SK-N-SH treated with all-trans-retinoic acid at 6 μM for 48 hours (cell line): ENCODE data around the gene STX19.

Experiments
- ATAC-seq: fragments of 200-7000 bp; cut with Tn5 transposase; 3 replicates; pipeline ENCODE4 v1.9.1; 2020; ENCODE audit warnings: mild to moderate bottlenecking, moderate library complexity
- ARNTL ChIP-seq: fragments of 450-650 bp; formaldehyde crosslinking; IDR thresholded peaks from 2 replicates; pipeline ENCODE4 v1.5.0; 2020; ENCODE audit warnings: low read depth, mild to moderate bottlenecking, moderate library complexity, borderline replicate concordance
- BACH2 ChIP-seq: fragments of 250-450 bp; sonication (Bioruptor Pico); IDR thresholded peaks from 2 replicates; pipeline ENCODE4 v1.9.0; 2021; ENCODE audit warnings: mild to moderate bottlenecking, borderline replicate concordance
- ESRRG ChIP-seq: fragments of 250-450 bp; sonication (Bioruptor Pico); IDR thresholded peaks from 2 replicates; pipeline ENCODE4 v1.6.1; 2021; ENCODE audit warnings: mild to moderate bottlenecking
- ISL1 ChIP-seq: fragments of 250-450 bp; sonication (Bioruptor Pico); IDR thresholded peaks from 2 replicates; pipeline ENCODE4 v2.1.2; 2022; ENCODE audit warnings: mild to moderate bottlenecking, moderate library complexity
- OSR1 ChIP-seq: fragments of 250-450 bp; sonication (Bioruptor Pico); IDR thresholded peaks from 2 replicates; pipeline ENCODE4 v1.8.0; 2022; ENCODE audit warnings: moderate library complexity, mild to moderate bottlenecking, inconsistent platforms
- PPARA ChIP-seq: fragments of 250-450 bp; sonication (Bioruptor Pico); IDR thresholded peaks from 2 replicates; pipeline ENCODE4 v1.5.0; 2020; ENCODE audit warnings: mild to moderate bottlenecking, borderline replicate concordance
- RARB ChIP-seq: fragments of 250-450 bp; sonication (Bioruptor Pico); IDR thresholded peaks from 2 replicates; pipeline ENCODE4 v1.8.0; 2021; ENCODE audit warnings: mild to moderate bottlenecking, moderate library complexity
- SNAI2 ChIP-seq: fragments of 250-450 bp; sonication (Bioruptor Pico); IDR thresholded peaks from 2 replicates; pipeline ENCODE4 v1.5.0; 2020; ENCODE audit warnings: mild to moderate bottlenecking, moderate library complexity
- TCF4 ChIP-seq: fragments of 250-450 bp; sonication (Bioruptor Pico); IDR thresholded peaks from 2 replicates; pipeline ENCODE4 v1.8.0; 2021; ENCODE audit warnings: mild to moderate bottlenecking, moderate library complexity, borderline replicate concordance
- TOX ChIP-seq: fragments of 250-450 bp; sonication (Bioruptor Pico); IDR thresholded peaks from 2 replicates; pipeline ENCODE4 v1.8.0; 2021; ENCODE audit warnings: mild to moderate bottlenecking, moderate library complexity, borderline replicate concordance
- ZC3H10 ChIP-seq: fragments of 250-450 bp; sonication (Bioruptor Pico); IDR thresholded peaks from 2 replicates; pipeline ENCODE4 v1.5.1; 2021; ENCODE audit warnings: mild to moderate bottlenecking, moderate library complexity
- ZFP3 ChIP-seq: fragments of 250-450 bp; sonication (Bioruptor Pico); IDR thresholded peaks from 2 replicates; pipeline ENCODE4 v1.5.0; 2020; ENCODE audit warnings: mild to moderate bottlenecking, moderate library complexity
- ZFP30 ChIP-seq: fragments of 450-650 bp; formaldehyde crosslinking; IDR thresholded peaks from 2 replicates; pipeline ENCODE4 v1.5.0; 2022; ENCODE audit warnings: mild to moderate bottlenecking, moderate library complexity
- ZNF565 ChIP-seq: fragments of 450-650 bp; formaldehyde crosslinking; conservative IDR thresholded peaks from 2 replicates; pipeline ENCODE4 v1.5.0; 2020; ENCODE audit warnings: low read depth, mild to moderate bottlenecking, moderate library complexity
- ZNF70 ChIP-seq: fragments of 450-650 bp; formaldehyde crosslinking; IDR thresholded peaks from 2 replicates; pipeline ENCODE4 v1.5.0; 2020; ENCODE audit warnings: mild to moderate bottlenecking, moderate library complexity
- ZNF8 ChIP-seq: fragments of 450-650 bp; formaldehyde crosslinking; IDR thresholded peaks from 2 replicates; pipeline ENCODE4 v1.5.0; 2020; ENCODE audit warnings: mild to moderate bottlenecking, moderate library complexity
- TF ChIP-seq, protein P1 (sequence below): fragments of 250-450 bp; sonication (Bioruptor Pico); IDR thresholded peaks from 2 replicates; pipeline ENCODE4 v1.5.1; 2020; ENCODE audit warnings: low read depth, mild to moderate bottlenecking, moderate library complexity
- TF ChIP-seq, protein P2 (sequence below): fragments of 250-450 bp; sonication (Bioruptor Pico); IDR thresholded peaks from 2 replicates; pipeline ENCODE4 v1.8.0; 2021; ENCODE audit warnings: low read depth, mild to moderate bottlenecking, moderate library complexity, borderline replicate concordance
- TF ChIP-seq, protein P3 (sequence below): fragments of 250-450 bp; sonication (Bioruptor Pico); IDR thresholded peaks from 2 replicates; pipeline ENCODE4 v1.5.0; 2020; ENCODE audit warnings: mild to moderate bottlenecking, moderate library complexity
- TF ChIP-seq, protein P4 (sequence below): fragments of 250-450 bp; sonication (Bioruptor Pico); IDR thresholded peaks from 2 replicates; pipeline ENCODE4 v1.5.1; 2021; ENCODE audit warnings: mild to moderate bottlenecking, moderate library complexity
- TF ChIP-seq, protein P5 (sequence below): fragments of 250-450 bp; sonication (Bioruptor Pico); IDR thresholded peaks from 2 replicates; pipeline ENCODE4 v1.8.0; 2020; ENCODE audit warnings: mild to moderate bottlenecking, moderate library complexity, borderline replicate concordance

STX19 gene

DNA sequence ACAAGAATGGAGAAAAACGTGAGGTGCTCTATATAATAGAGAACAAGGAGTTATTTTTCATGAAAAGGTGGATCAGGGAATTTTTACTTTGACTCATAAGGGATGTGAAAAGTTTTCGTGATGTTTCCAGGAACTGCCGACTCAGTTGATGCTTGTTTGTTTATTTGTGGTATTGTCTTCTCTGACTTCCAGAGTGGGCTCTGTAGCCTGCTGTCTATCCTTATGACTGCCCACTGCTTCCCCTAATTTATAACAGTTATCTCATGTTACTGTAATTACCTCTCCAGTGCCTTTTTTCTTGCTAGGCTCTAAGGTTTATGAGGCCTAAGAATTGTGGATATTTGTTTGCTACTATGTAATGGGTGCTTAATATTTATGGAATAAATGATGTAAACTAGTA is 36.2 kb downstream of the STX19 start:
- TF ChIP-seq, protein P1, sequence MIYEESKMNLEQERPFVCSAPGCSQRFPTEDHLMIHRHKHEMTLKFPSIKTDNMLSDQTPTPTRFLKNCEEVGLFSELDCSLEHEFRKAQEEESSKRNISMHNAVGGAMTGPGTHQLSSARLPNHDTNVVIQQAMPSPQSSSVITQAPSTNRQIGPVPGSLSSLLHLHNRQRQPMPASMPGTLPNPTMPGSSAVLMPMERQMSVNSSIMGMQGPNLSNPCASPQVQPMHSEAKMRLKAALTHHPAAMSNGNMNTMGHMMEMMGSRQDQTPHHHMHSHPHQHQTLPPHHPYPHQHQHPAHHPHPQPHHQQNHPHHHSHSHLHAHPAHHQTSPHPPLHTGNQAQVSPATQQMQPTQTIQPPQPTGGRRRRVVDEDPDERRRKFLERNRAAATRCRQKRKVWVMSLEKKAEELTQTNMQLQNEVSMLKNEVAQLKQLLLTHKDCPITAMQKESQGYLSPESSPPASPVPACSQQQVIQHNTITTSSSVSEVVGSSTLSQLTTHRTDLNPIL (CRISPR knock-in tag) = no peak
- no peak for TF ChIP-seq RARB (CRISPR knock-in tag)
- no peak for TF ChIP-seq PPARA (CRISPR knock-in tag)
- TF ChIP-seq TOX (CRISPR knock-in tag) = no peak
- TF ChIP-seq, protein P2, sequence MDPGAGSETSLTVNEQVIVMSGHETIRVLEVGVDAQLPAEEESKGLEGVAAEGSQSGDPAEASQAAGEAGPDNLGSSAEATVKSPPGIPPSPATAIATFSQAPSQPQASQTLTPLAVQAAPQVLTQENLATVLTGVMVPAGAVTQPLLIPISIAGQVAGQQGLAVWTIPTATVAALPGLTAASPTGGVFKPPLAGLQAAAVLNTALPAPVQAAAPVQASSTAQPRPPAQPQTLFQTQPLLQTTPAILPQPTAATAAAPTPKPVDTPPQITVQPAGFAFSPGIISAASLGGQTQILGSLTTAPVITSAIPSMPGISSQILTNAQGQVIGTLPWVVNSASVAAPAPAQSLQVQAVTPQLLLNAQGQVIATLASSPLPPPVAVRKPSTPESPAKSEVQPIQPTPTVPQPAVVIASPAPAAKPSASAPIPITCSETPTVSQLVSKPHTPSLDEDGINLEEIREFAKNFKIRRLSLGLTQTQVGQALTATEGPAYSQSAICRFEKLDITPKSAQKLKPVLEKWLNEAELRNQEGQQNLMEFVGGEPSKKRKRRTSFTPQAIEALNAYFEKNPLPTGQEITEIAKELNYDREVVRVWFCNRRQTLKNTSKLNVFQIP (CRISPR knock-in tag) = no peak
- no peak for TF ChIP-seq ZNF565 (CRISPR knock-in tag)
- TF ChIP-seq BACH2 = no peak
- TF ChIP-seq, protein P3, sequence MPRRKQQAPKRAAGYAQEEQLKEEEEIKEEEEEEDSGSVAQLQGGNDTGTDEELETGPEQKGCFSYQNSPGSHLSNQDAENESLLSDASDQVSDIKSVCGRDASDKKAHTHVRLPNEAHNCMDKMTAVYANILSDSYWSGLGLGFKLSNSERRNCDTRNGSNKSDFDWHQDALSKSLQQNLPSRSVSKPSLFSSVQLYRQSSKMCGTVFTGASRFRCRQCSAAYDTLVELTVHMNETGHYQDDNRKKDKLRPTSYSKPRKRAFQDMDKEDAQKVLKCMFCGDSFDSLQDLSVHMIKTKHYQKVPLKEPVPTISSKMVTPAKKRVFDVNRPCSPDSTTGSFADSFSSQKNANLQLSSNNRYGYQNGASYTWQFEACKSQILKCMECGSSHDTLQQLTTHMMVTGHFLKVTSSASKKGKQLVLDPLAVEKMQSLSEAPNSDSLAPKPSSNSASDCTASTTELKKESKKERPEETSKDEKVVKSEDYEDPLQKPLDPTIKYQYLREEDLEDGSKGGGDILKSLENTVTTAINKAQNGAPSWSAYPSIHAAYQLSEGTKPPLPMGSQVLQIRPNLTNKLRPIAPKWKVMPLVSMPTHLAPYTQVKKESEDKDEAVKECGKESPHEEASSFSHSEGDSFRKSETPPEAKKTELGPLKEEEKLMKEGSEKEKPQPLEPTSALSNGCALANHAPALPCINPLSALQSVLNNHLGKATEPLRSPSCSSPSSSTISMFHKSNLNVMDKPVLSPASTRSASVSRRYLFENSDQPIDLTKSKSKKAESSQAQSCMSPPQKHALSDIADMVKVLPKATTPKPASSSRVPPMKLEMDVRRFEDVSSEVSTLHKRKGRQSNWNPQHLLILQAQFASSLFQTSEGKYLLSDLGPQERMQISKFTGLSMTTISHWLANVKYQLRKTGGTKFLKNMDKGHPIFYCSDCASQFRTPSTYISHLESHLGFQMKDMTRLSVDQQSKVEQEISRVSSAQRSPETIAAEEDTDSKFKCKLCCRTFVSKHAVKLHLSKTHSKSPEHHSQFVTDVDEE (CRISPR knock-in tag) = no peak
- TF ChIP-seq ZC3H10 (CRISPR knock-in tag) = no peak
- TF ChIP-seq ZFP30 (CRISPR knock-in tag) = no peak
- TF ChIP-seq OSR1 = no peak
- no peak for TF ChIP-seq ZNF70 (CRISPR knock-in tag)
- no peak for TF ChIP-seq ISL1 (CRISPR knock-in tag)
- TF ChIP-seq, protein P4, sequence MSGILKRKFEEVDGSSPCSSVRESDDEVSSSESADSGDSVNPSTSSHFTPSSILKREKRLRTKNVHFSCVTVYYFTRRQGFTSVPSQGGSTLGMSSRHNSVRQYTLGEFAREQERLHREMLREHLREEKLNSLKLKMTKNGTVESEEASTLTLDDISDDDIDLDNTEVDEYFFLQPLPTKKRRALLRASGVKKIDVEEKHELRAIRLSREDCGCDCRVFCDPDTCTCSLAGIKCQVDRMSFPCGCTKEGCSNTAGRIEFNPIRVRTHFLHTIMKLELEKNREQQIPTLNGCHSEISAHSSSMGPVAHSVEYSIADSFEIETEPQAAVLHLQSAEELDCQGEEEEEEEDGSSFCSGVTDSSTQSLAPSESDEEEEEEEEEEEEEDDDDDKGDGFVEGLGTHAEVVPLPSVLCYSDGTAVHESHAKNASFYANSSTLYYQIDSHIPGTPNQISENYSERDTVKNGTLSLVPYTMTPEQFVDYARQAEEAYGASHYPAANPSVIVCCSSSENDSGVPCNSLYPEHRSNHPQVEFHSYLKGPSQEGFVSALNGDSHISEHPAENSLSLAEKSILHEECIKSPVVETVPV (CRISPR knock-in tag) = no peak
- no peak for TF ChIP-seq TCF4 (CRISPR knock-in tag)
- no peak for TF ChIP-seq ESRRG (CRISPR knock-in tag)
- no peak for TF ChIP-seq SNAI2 (CRISPR knock-in tag)
- no peak for TF ChIP-seq ZNF8
- ATAC-seq = no peak

DNA sequence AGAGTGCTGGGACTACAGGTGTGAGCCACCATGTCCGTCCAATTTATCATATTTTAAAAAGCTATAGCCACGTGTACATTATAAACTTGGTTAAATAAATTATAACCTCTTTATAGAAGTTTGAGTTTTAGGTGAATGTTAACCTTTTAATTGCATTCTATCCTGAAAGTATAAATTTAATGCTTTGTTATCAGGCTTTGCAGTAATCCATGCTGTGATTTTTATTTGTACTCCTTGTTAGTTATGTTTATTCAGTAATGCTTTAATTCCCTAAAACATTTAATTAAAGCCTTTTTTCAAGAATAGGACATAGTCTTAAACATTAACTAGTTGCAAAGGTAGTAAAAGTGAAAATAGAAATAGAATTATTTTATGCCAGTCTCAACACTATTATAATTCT is 36.8 kb downstream of the STX19 start:
- no peak for TF ChIP-seq ZFP3
- TF ChIP-seq, protein P5, sequence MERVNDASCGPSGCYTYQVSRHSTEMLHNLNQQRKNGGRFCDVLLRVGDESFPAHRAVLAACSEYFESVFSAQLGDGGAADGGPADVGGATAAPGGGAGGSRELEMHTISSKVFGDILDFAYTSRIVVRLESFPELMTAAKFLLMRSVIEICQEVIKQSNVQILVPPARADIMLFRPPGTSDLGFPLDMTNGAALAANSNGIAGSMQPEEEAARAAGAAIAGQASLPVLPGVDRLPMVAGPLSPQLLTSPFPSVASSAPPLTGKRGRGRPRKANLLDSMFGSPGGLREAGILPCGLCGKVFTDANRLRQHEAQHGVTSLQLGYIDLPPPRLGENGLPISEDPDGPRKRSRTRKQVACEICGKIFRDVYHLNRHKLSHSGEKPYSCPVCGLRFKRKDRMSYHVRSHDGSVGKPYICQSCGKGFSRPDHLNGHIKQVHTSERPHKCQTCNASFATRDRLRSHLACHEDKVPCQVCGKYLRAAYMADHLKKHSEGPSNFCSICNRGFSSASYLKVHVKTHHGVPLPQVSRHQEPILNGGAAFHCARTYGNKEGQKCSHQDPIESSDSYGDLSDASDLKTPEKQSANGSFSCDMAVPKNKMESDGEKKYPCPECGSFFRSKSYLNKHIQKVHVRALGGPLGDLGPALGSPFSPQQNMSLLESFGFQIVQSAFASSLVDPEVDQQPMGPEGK = no peak
- TF ChIP-seq, protein P4 (CRISPR knock-in tag) = no peak
- TF ChIP-seq ZC3H10 (CRISPR knock-in tag) = no peak
- TF ChIP-seq ARNTL (CRISPR knock-in tag) = no peak
- TF ChIP-seq, protein P1 (CRISPR knock-in tag) = no peak
- no peak for TF ChIP-seq SNAI2 (CRISPR knock-in tag)
- TF ChIP-seq, protein P3 (CRISPR knock-in tag) = no peak
- no peak for TF ChIP-seq ZNF565 (CRISPR knock-in tag)
- TF ChIP-seq ZNF70 (CRISPR knock-in tag) = no peak
- TF ChIP-seq, all 23 proteins: peak for 0
- no peak for ATAC-seq
